Measurements from ENCODE around the gene CRABP1.

GRCh38 chr15:78368651-78369050, 28.5 kb downstream of the CRABP1 start:
- TF ChIP-seq CTCF (IDR thresholded peaks at IDR 0.05; ENCODE audit: low read length) (no peak), EZH2 (optimal IDR thresholded peaks at IDR 0.05; ENCODE audit: low read depth, low read length) (no peak)
